ENCODE results near the gene METTL23. TPM values are rescaled to one million over a fixed set of nuclear protein-coding genes. Genes with fewer than 3 reads are reported as not detected.
A peak's percentile ranks its signal among the peaks of the same experiment; 100 is the strongest.

METTL23 gene
- total RNA-seq, 1 donor from 2014 or later, result 28.2 TPM

DNA sequence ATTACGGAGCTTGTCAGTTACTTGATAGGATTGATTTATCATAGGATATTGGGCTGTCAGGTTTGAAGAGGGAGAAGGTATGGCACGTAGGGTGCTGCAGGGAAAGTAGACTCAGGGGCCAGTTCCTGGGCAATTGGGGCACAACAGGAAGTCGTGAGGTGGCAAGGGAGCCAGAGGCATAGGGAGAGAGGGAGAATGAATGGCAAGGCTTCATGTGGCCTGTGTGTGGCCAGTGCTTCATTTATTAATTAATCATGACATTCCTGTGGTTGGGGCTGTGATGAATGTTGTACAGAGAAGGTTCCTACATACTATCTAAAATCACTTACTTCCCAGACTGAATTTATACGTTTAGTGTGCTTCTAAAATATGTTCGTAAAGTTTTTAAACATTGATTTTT is 30.6 kb downstream of the METTL23 start:
- Mint-ChIP-seq H3K27me3 (no peaks in the 10 kb centered on the region), H3K36me3 (ENCODE audit: insufficient read depth) (peaks cover 36% of the 10 kb centered on the region), H3K9me3 (ENCODE audit: low read depth) (peaks cover 10% of the 10 kb centered on the region), H3K4me3 (ENCODE audit: low read depth) (no peak overlapping the region), H3K4me1 (ENCODE audit: low read depth) (peaks cover 1% of the 10 kb centered on the region), H3K27ac (no peak overlapping the region)
- no peak for DNase-seq (ENCODE audit: low spot score, unreplicated experiment)
- TF ChIP-seq CTCF (IDR thresholded peaks at IDR 0.05; ENCODE audit: unreplicated experiment), result no peak

- H3K27ac Mint-ChIP-seq, result no peak overlapping the region
- peaks cover 14% of the 10 kb centered on the region for H3K9me3 Mint-ChIP-seq (ENCODE audit: low read depth)
- H3K36me3 Mint-ChIP-seq (ENCODE audit: insufficient read depth), result peaks cover 38% of the 10 kb centered on the region
- TF ChIP-seq CTCF (IDR thresholded peaks at IDR 0.05; ENCODE audit: unreplicated experiment), result no peak
- H3K27me3 Mint-ChIP-seq, result no peaks in the 10 kb centered on the region
- H3K4me3 Mint-ChIP-seq (ENCODE audit: low read depth), result no peak overlapping the region
- peaks cover 3% of the 10 kb centered on the region for H3K4me1 Mint-ChIP-seq (ENCODE audit: low read depth)
- no peak for DNase-seq (ENCODE audit: low spot score, unreplicated experiment)
Measured at GRCh38 chr17:76758570-76758969, 31.9 kb downstream of the METTL23 start.

DNA sequence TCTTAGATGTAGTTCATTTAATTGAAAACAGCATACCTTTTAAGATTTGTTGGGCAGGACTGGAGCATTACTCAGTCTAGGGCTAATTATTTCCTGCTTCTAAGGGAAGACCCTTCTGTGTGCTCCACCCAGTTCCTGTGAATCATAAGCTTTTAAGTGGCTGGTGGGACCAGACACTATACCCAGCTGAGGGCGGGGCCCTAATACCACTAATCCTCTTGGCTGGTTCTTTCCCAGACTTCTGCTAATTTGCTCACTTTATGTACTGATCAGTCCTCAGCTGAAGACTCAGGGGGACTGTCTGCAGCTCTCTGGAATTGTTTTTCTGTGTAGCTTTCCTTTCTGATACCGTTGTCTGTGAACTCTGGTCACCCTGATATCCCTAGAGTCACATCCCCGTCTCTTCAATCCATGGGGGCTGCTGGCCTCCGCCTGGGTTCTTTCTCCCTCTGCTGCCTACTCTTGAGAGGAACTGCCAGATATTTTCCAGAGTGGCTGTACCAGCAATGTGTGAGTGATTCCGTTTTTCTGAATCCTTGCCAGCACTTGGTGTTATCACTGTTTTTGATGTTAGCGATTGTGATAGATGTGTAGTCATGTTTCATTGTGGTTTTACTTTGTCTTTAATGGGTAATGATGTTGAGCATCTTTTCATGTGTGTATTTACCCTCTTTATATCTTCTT is 46.3 kb downstream of the METTL23 start:
- Mint-ChIP-seq H3K27ac (no peak overlapping the region), H3K4me3 (ENCODE audit: low read depth) (no peak overlapping the region), H3K9me3 (ENCODE audit: low read depth) (no peaks in the 10 kb centered on the region), H3K36me3 (ENCODE audit: insufficient read depth) (peaks cover 31% of the 10 kb centered on the region), H3K27me3 (no peaks in the 10 kb centered on the region), H3K4me1 (ENCODE audit: low read depth) (no peaks in the 10 kb centered on the region)
- DNase-seq (ENCODE audit: low spot score, unreplicated experiment), result no peak
- no peak for TF ChIP-seq CTCF (IDR thresholded peaks at IDR 0.05; ENCODE audit: unreplicated experiment)

DNA sequence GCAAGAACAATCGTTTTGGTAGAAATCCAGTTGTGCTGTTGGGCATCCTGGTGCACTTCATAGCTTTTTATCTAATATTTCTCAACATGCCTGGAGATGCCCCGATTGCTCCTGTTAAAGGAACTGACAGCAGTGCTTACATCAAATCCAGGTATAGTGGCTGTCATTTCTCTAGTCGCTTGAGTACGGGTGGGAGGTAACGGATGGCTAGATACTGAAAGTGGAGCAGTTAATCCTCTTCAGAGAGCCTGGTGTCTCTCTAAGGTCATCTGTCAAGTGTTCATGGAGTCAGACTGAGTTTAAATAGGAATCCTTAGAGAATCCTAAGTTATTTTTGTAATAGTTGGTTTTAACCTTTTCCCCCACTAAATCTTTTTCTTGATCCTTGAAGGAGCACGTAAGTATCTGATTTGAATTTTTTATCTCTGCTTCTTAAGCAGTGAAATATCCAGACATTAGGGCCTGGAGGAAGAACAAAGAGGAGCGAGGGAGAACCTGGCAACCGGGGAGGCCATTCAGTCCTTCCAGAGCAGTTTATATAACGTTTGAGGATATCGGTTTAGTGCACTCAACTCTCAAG is 48.5 kb downstream of the METTL23 start:
- Mint-ChIP-seq H3K4me3 (ENCODE audit: low read depth) (no peak overlapping the region), H3K4me1 (ENCODE audit: low read depth) (no peaks in the 10 kb centered on the region), H3K9me3 (ENCODE audit: low read depth) (no peaks in the 10 kb centered on the region), H3K27ac (peak overlapping the region; percentile 55), H3K36me3 (ENCODE audit: insufficient read depth) (peaks cover 32% of the 10 kb centered on the region), H3K27me3 (no peaks in the 10 kb centered on the region)
- no peak for TF ChIP-seq CTCF (IDR thresholded peaks at IDR 0.05; ENCODE audit: unreplicated experiment)
- DNase-seq (ENCODE audit: low spot score, unreplicated experiment), result no peak

DNA sequence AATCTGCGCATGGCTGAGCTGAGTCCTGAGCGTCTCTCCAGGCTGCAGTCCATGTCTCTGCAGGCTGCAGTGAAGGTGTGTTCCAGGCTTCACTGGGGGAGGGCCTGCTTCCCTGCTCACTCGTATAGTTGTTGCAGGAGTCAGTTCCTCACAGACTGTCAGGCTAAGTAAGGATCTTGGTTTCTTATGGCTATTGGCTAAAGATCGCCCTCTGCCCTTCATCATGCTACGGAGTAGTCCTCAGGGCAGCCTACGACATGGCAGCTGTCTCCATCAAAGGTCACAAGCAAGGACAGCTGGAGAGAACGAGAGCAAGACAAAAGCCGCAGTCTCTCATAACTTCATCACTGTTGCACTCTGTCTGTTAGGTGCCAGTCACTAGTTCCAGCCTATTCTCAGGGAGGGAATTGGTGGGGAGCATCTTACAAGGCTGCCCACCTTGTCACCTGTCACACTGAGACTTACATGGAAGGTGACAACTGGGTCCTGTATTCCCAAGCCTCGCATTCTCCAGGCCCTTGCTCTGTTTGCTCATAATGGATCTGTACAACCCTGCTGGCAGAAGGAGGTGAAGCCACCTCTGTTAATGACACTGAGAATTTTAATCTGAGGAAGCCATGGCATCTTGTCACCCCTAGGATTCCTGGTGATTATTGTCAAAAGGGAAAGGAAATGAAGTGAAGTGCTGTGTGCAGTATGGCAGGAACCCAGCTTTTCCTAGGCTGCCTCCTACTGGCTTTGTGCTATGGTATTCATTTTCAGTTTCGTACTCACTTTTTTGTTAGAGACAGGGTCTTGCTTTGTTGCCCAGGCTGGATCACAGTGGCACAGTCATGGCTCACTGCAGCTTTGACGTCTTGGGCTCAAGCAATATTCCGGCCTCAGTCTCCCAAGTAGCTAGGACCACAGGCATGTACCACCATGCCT is 54.7 kb downstream of the METTL23 start:
- H3K27me3 Mint-ChIP-seq, result no peaks in the 10 kb centered on the region
- no peak overlapping the region for H3K4me3 Mint-ChIP-seq (ENCODE audit: low read depth)
- DNase-seq (ENCODE audit: low spot score, unreplicated experiment), result no peak
- TF ChIP-seq CTCF (IDR thresholded peaks at IDR 0.05; ENCODE audit: unreplicated experiment), result no peak
- H3K36me3 Mint-ChIP-seq (ENCODE audit: insufficient read depth), result peaks cover 10% of the 10 kb centered on the region
- no peaks in the 10 kb centered on the region for H3K9me3 Mint-ChIP-seq (ENCODE audit: low read depth)
- no peaks in the 10 kb centered on the region for H3K4me1 Mint-ChIP-seq (ENCODE audit: low read depth)
- no peak overlapping the region for H3K27ac Mint-ChIP-seq

Data from progenitor cell of endocrine pancreas (in vitro differentiated cells).